NCI-H82 treated with DMSO at 0.1 percent for 48 hours (cell line): ENCODE data around the gene GRAMD1A.
"Not testable (repeated sequence)": the region's sequence is repeated elsewhere in the genome, so short reads cannot be mapped to it uniquely, and the experiment has no call there.

Experiments used
- DNase-seq: peaks from one replicate; lab custom pipeline; 2025; ENCODE audit not compliant: unreplicated experiment; lab: John Stamatoyannopoulos, UW

The GRAMD1A gene

GRCh38 chr19:34976611-34977010, 23.5 kb upstream of the GRAMD1A start:
- no peak for DNase-seq

GRCh38 chr19:34979819-34980640, 20.1 kb upstream of the GRAMD1A start:
- DNase-seq = no peak

DNA sequence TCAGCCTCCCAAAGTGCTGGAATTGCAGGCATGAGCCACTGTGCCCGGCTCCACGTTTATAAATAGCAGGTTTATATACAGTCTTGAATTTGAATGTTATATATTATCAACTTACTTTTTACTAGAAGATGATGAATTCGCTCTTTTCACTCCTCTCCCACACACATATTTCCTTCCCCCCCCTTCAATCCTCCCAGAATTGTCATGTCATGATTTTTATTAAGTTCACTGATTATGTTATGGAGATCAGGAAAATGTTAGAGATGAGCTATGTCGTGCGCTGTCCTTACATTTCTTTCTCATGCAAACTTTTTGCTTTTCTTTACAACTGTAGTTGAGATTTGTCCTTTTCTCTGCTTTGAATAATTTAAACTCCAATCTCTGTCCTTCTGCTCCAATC, 17.8 kb upstream of the GRAMD1A start:
- DNase-seq = no peak

GRCh38 chr19:34983786-34984185, 16.3 kb upstream of the GRAMD1A start:
- DNase-seq = no peak

- DNase-seq = no peak
These were observed 15.8 kb upstream of the GRAMD1A start for GRCh38 chr19:34984287-34984686.

DNA sequence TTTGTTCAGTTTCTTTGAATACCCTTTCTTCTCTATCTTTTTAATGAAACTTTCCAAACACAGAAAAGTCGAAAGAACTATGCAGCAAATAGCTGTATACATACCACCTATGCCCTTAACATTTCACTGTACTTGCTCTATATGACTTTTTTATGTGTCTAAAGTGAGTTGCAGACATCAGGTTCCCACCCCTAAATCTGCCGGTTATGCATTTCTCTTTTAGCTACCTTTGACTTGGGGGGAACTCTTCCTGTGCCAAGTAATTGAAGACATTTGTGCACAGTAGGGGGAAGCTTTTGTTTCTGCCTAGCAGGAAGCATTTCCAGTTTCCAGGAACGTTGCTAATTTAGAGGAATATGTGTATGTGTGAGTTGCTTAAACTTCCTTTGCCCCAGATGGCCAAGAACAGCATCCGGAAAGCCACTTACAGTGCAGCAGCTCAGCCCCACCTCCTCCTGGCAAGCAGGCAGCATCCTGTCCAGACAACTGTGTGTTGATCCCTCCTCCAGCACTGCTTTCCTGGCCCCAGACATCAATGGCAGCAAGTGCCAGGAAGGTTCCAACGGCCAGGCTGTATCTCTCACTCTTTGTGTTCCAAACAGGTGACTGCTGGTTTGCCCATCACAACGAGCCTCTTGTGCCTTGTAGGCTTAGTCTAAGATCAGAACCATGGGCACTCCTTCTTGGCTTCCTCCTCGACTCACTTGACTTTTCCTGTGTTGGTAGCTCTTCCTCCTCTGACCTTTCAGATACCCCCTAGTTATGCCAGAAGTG, 14.7 kb upstream of the GRAMD1A start:
- DNase-seq = no peak

GRCh38 chr19:34988119-34988518, 12.0 kb upstream of the GRAMD1A start:
- no peak for DNase-seq

DNA sequence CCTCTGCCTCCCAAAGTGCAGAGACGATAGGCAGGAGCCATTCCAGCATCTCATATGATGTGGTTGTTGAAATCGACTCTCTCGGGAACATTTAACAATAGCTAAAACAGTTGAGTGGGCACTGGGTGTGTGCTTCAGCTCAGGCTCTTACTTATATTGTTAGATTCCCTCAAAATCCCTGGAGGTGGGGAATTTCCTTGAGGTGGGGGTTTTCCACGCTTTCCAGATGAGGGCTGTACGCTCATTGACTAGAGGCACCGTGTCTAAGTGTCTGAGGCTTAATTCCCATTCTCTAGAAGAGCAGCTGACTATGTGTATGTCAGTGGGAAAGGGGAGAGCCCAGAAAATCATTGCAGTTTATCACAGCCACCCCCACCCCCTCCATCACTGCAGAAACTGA, 10.8 kb upstream of the GRAMD1A start:
- no peak for DNase-seq

DNA sequence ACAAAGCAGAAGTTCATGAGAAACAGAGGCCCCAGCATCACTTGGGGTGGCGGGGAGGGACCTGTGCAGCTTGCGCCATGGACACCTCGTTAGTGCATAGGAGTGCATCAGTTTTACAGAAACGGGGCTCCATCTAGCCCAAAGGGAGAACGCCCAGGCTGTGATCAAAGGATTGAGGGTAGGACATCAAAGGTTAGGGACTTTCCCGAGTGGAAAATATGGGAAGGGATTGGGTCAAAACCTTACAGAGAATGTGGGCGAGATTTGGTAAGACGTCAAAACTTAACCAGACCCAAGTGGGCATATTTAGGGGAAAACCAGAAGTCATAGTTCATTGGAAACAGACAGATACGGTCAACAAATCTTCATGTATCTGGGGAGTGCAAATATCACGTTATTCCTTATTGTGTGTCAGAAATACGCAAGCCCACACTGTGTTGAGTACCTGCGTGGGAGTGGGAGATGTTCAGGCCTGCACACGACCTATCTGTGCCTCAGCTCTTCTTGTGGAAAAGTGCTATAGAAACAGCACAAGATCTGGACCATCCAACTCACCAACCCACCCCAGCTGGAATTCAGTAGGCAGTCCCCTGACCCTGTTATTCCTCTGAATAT, 9.4 kb upstream of the GRAMD1A start:
- DNase-seq = no peak

DNA sequence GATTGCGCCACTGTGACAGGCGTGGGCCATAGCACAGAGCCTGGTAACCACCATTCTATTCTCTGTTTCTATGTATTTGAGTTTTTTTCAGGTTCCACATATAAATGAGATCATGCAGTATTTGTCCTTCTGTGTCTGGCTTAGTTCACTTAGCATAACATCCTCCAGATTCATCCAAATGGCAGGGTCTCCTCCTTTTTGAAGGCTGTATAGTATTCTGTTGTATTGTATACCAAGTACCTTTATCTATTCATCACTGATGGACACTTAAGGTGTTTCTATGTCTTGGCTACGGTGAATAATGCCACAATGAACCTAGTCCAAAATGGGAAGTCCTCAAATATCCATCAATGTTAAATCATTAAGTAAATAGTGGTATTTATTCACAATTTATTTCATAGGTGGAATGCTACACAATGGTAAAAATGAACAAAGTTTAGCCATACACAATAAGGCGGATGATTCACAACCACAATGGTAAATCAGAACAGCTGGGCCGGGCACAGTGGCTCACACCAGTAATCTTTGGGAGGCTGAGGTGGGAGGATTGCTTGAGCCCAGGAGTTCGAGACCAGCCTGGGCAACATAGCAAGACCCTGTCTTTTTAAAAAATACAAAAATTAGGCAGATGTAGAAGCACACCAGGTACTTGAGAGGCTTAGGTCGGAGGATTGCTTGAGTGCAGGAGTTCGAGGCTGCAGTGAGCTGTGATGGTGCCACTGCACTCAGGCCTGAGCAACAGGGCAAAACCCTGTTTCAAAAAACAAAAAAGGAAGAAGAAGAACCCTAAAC, 8.4 kb upstream of the GRAMD1A start:
- no peak for DNase-seq

- DNase-seq = not testable (repeated sequence)
These were observed 7.5 kb upstream of the GRAMD1A start for GRCh38 chr19:34992582-34992981.

DNA sequence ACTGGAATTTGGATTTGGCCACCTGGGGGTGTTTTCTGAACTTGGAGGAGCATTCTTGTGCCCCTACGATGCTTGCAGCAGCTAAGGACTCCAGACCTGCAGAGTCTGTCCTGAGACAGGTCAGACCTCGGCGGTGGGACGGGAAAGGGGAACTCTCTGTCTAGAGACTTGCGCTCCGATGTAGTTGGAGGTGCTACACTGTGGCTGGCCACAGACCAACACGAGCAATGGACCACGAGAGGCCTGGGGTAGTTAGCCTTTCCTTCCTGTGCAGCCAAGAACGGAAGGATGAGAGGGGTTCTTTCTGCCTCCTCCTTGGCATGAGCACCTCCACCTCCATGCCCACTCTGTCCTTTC, 5.9 kb upstream of the GRAMD1A start:
- DNase-seq = no peak

DNA sequence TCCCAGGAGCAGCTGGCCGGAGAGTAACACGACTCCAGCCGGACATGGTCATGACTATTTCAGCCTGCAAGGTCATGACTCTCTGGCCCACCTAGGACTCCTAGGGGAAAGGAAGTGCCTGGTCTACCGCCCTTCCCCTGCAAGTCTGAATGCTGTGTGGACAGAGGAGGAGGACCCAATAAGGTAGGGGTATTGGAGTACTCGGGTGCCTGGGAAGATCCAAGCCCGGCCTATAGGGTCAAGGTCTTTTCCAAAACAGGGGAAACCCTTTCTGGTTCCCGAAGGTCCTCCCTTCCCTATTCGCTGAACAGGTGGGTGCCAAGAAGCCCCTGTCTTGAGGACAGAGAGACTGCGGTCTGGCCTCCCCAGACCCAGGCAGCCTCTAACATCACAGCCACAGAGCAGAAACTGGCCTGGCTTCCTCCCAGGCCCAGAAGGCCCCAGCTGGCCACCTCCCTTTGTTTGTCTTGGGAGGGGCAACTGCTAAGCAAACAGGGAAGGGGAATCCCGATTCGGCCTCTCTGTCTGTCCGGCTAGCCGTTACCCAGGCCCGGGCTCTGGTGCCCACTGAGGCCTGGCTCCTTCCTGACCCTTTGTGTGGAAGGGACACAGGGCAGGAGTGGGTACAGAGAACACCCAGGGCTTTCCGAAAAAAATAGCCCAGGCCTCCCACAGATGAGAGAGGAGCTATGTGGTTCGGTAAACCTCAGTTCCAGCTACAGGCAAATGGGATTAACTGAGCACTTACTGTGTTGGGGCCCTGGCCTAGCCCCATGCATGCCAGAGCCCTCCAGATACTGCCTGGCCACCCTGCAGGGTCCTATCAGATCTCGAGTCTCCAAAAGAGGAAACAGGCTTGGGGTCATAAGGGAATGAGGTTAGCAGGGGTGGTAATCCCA, 5.2 kb upstream of the GRAMD1A start:
- DNase-seq = no peak

DNA sequence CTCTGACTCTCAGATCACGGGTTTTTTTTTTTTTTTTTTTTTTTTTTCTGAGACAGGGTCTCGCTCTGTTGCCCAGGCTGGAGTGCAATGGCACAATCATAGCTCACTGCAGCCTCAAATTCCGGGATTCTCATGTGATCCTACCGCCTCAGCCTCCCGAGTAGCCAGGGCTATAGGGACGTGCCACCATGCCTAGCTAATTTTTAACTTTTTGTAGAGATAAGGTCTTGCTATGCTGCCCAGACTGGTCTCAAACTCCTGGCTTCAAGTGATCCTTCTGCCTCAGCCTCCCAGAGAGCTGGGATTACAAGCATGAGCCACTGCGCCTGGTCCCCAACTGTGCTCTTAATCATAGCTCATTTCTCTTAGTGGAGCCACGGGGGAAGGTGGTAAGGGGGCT, 4.6 kb upstream of the GRAMD1A start:
- DNase-seq = no peak

- DNase-seq = no peak
These were observed 3.0 kb upstream of the GRAMD1A start for GRCh38 chr19:34997071-34997617.

DNA sequence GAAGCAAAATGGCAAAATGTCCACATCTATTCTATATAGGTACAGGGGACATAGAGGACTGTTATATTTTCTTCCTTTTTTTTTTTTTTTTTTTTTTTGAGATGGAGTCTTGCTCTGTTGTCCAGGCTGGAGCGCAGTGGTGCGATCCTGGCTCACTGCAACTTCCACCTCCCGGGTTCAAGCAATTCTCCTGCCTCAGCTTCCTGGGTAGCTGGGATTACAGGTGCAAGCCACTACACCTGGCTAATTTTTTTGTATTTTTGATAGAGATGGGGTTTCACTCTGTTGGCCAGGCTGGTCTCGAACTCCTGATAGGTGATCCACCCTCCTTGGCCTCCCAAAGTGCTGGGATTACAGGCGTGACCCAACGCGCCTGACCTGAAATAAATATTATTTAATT, 1.9 kb upstream of the GRAMD1A start:
- DNase-seq = not testable (repeated sequence)

GRCh38 chr19:34998777-34999497, 1.2 kb upstream of the GRAMD1A start:
- DNase-seq = no peak

DNA sequence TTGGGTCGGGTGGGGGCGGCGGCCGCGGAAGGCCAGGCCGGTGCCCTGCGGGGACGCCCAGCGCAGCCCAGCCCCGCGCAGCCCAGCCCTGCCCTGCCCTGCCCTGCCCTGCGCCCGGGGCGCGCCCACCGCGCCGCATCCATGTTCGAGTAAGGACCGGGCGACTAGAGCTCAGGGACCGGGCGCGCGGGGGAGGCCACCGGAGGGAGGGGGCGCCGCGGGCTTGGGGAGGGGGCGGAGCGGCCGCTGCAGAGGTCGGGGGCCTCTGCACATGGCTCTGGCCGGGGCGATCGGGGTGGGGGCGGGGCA, 169 bp downstream of the GRAMD1A start:
- no peak for DNase-seq

- DNase-seq = no peak
These were observed 751 bp downstream of the GRAMD1A start for GRCh38 chr19:35000647-35001501.
